OCI-LY7 (cell line): Measurements from ENCODE around the gene HOXA3. TPM values are rescaled to one million over a fixed set of nuclear protein-coding genes. Genes with fewer than 3 reads are reported as not detected.

Experiments
- BruUV-seq: library from RNA; stranded (reverse); fragments of 400-500 nt; replicated peaks from 2 replicates; lab custom pipeline; 2021; lab: Mats Ljungman, UMichigan
- CTCF ChIA-PET: fragments of 300-600 bp; sonication (Branson Sonifier 250); formaldehyde crosslinking; loops from one replicate; lab custom pipeline; 2022; ENCODE audit warnings: antibody characterized with exemption; ENCODE audit not compliant: unreplicated experiment; lab: Charles Lee
- POLR2A ChIA-PET: fragments of 300-600 bp; sonication (Branson Sonifier 250); formaldehyde crosslinking; loops from one replicate; lab custom pipeline; 2022; ENCODE audit warnings: antibody characterized with exemption; lab: Charles Lee
- DNase-seq: peaks from one replicate; pipeline ENCODE4 v3.0.0-alpha.2; 2015; ENCODE audit warnings: low spot score
- H2AFZ ChIP-seq: fragments of 200-600 bp; sonication (generic), shearing (Covaris generic); 2 replicates; pipeline ENCODE4 v1.6.1; 2014; ENCODE audit warnings: mild to moderate bottlenecking, antibody characterized with exemption, low read length, moderate library complexity
- H3K27ac ChIP-seq: fragments of 200-600 bp; sonication (generic); 2 replicates; pipeline ENCODE4 v1.5.1; 2014; ENCODE audit warnings: mixed run types, low read depth, mild to moderate bottlenecking, moderate library complexity, low read length, inconsistent platforms; ENCODE audit not compliant: poor library complexity, severe bottlenecking
- H3K36me3 ChIP-seq: fragments of 200-600 bp; sonication (generic); 2 replicates; pipeline ENCODE4 v1.6.1; 2014; ENCODE audit warnings: mild to moderate bottlenecking, antibody characterized with exemption, low read length, moderate library complexity, mixed read lengths; ENCODE audit not compliant: insufficient read depth
- H3K4me1 ChIP-seq: fragments of 200-600 bp; sonication (generic); 2 replicates; pipeline ENCODE4 v1.5.1; 2014; ENCODE audit warnings: mild to moderate bottlenecking, low read length; ENCODE audit not compliant: insufficient read depth, poor library complexity, severe bottlenecking
- H3K4me2 ChIP-seq: fragments of 200-600 bp; sonication (generic); 2 replicates; pipeline ENCODE4 v1.6.1; 2014; ENCODE audit warnings: mild to moderate bottlenecking, low read length
- H3K4me3 ChIP-seq: fragments of 200-600 bp; sonication (generic); 2 replicates; pipeline ENCODE4 v1.5.1; 2014; ENCODE audit warnings: mild to moderate bottlenecking, low read depth, low read length; ENCODE audit not compliant: poor library complexity, severe bottlenecking
- H3K79me2 ChIP-seq: fragments of 200-600 bp; sonication (generic); 2 replicates; pipeline ENCODE4 v1.6.1; 2016; ENCODE audit warnings: low read depth, mild to moderate bottlenecking, low read length, moderate library complexity, mixed read lengths; ENCODE audit not compliant: insufficient read depth
- H3K9me2 ChIP-seq: fragments of 200-600 bp; sonication (generic); 2 replicates; pipeline ENCODE4 v1.6.1; 2016; ENCODE audit warnings: mild to moderate bottlenecking, low read length, mixed read lengths; ENCODE audit not compliant: insufficient read depth
- H3K9me3 ChIP-seq: fragments of 200-600 bp; sonication (generic); 2 replicates; pipeline ENCODE4 v1.6.1; 2014; ENCODE audit warnings: mild to moderate bottlenecking, mixed run types, low read length, mixed read lengths
- H4K20me1 ChIP-seq: fragments of 200-600 bp; sonication (generic); 2 replicates; pipeline ENCODE4 v1.6.1; 2014; ENCODE audit warnings: mild to moderate bottlenecking, antibody characterized with exemption, low read length, moderate library complexity, mixed read lengths; ENCODE audit not compliant: insufficient read depth
- CTCF ChIP-seq: fragments of 200-600 bp; sonication (generic); conservative IDR thresholded peaks from 2 replicates; pipeline ENCODE4 v1.5.1; 2014; ENCODE audit warnings: mild to moderate bottlenecking, antibody characterized with exemption, low read length, moderate library complexity, mixed read lengths
- EZH2phosphoT487 ChIP-seq: fragments of 200-600 bp; sonication (generic); IDR thresholded peaks from 2 replicates; pipeline ENCODE4 v1.6.1; 2018; ENCODE audit warnings: low read depth, borderline replicate concordance, mild to moderate bottlenecking, mixed run types, antibody characterized with exemption, low read length, moderate library complexity, mixed read lengths
- intact Hi-C: fragments of 100-400 bp; cut with micrococcal nuclease; formaldehyde crosslinking; loops from one replicate; pipeline ENCODE4 v1.10.0; 2022; ENCODE audit not compliant: unreplicated experiment
- total RNA-seq, 2 experiments: library from RNA; depleted of rRNA in 1 of 2; stranded (reverse); fragments of >200 nt in 1 of 2; shearing (Covaris generic) in 1 of 2; gene quantifications; 2 replicates each; pipeline ENCODE4 v1.2.3, GENCODE V29; 2014 to 2022

HOXA3 gene
- total RNA-seq, 2 experiments from 2014 or later, result 0.41 to 2.7 TPM

GRCh38 chr7:27141137-27141922 is 11.1 kb downstream of the HOXA3 start:
- no peak overlapping the region for H3K4me2 ChIP-seq
- H3K36me3 ChIP-seq, result peaks cover 15% of the 10 kb centered on the region
- intact Hi-C loops, result no loop called here
- no peak overlapping the region for H3K27ac ChIP-seq
- no peak overlapping the region for H2AFZ ChIP-seq
- no peaks in the 10 kb centered on the region for H3K79me2 ChIP-seq
- H3K9me3 ChIP-seq, result no peaks in the 10 kb centered on the region
- no peak for TF ChIP-seq EZH2phosphoT487
- H3K4me1 ChIP-seq, result no peaks in the 10 kb centered on the region
- BruUV-seq, result no TSS peak
- no peaks in the 10 kb centered on the region for H4K20me1 ChIP-seq
- no peak for DNase-seq
- POLR2A ChIA-PET, result interaction anchor here (0.5 to 0.8 kb wide), 4 partner anchors 10 to 834 kb away, joined by 3 to 10 read pairs (median 4); no protein-coding TSS in a partner anchor
- CTCF ChIA-PET, result no interaction called here
- no peaks in the 10 kb centered on the region for H3K9me2 ChIP-seq
- H3K4me3 ChIP-seq, result no peak overlapping the region

GRCh38 chr7:27140126-27140857 is 12.1 kb downstream of the HOXA3 start:
- BruUV-seq, result no TSS peak
- ChIA-PET CTCF (no interaction called here), POLR2A (interaction anchor here (0.7 kb wide), 1 partner anchor 21 kb away, joined by 3 read pairs; no protein-coding TSS in a partner anchor)
- Histone ChIP-seq H4K20me1 (no peaks in the 10 kb centered on the region), H3K79me2 (no peaks in the 10 kb centered on the region), H3K4me2 (no peak overlapping the region), H3K9me2 (no peaks in the 10 kb centered on the region), H3K27ac (no peak overlapping the region), H3K9me3 (no peaks in the 10 kb centered on the region), H3K4me1 (no peaks in the 10 kb centered on the region), H3K36me3 (peaks cover 15% of the 10 kb centered on the region), H2AFZ (no peak overlapping the region), H3K4me3 (no peak overlapping the region)
- no peak for TF ChIP-seq CTCF
- no peak for TF ChIP-seq EZH2phosphoT487
- DNase-seq, result no peak
- intact Hi-C loops, result no loop called here

GRCh38 chr7:27139334-27140125 is 12.9 kb downstream of the HOXA3 start:
- H3K36me3 ChIP-seq, result peaks cover 13% of the 10 kb centered on the region
- no peak overlapping the region for H2AFZ ChIP-seq
- TF ChIP-seq CTCF (no peak), EZH2phosphoT487 (no peak)
- CTCF ChIA-PET, result no interaction called here
- no peak overlapping the region for H3K27ac ChIP-seq
- H3K4me3 ChIP-seq, result no peak overlapping the region
- no TSS peak for BruUV-seq
- H3K9me3 ChIP-seq, result no peaks in the 10 kb centered on the region
- no peaks in the 10 kb centered on the region for H4K20me1 ChIP-seq
- intact Hi-C loops, result no loop called here
- no peak for DNase-seq
- no peaks in the 10 kb centered on the region for H3K4me1 ChIP-seq
- POLR2A ChIA-PET, result no interaction called here
- no peaks in the 10 kb centered on the region for H3K79me2 ChIP-seq
- no peak overlapping the region for H3K4me2 ChIP-seq
- H3K9me2 ChIP-seq, result no peaks in the 10 kb centered on the region
